SW480 (cell line): ENCODE results near the gene ACSS2.

Experiments used
- DNase-seq: peaks from one replicate; pipeline ENCODE4 v3.0.0-alpha.2; 2016; ENCODE audit warnings: low spot score

Gene ACSS2

GRCh38 chr20:34915749-34916455 lies 39.5 kb downstream of the ACSS2 start:
- no peak for DNase-seq

- DNase-seq = no peak
Measured at GRCh38 chr20:34916774-34917354, 40.5 kb downstream of the ACSS2 start.

GRCh38 chr20:34920055-34920454 lies 43.6 kb downstream of the ACSS2 start:
- DNase-seq = no peak

- no peak for DNase-seq
Measured at GRCh38 chr20:34921436-34921835, 45.0 kb downstream of the ACSS2 start.

- DNase-seq = peak; percentile 42
Measured at GRCh38 chr20:34922654-34923381, 46.4 kb downstream of the ACSS2 start.

GRCh38 chr20:34923414-34923813 lies 47.0 kb downstream of the ACSS2 start:
- no peak for DNase-seq

GRCh38 chr20:34925341-34925740 lies 48.9 kb downstream of the ACSS2 start:
- DNase-seq = no peak

- DNase-seq = no peak
Measured at GRCh38 chr20:34925981-34926380, 49.6 kb downstream of the ACSS2 start.

- no peak for DNase-seq
Measured at GRCh38 chr20:34926581-34926980, 50.2 kb downstream of the ACSS2 start.

- DNase-seq = no peak
Measured at GRCh38 chr20:34927736-34928135, 51.3 kb downstream of the ACSS2 start.

- no peak for DNase-seq
Measured at GRCh38 chr20:34928411-34928810, 52.0 kb downstream of the ACSS2 start.

GRCh38 chr20:34931771-34932170 lies 55.4 kb downstream of the ACSS2 start:
- no peak for DNase-seq

- DNase-seq = no peak
Measured at GRCh38 chr20:34938466-34939163, 62.2 kb downstream of the ACSS2 start.

- no peak for DNase-seq
Measured at GRCh38 chr20:34940081-34940481, 63.7 kb downstream of the ACSS2 start.

GRCh38 chr20:34941226-34941625 lies 64.8 kb downstream of the ACSS2 start:
- no peak for DNase-seq

GRCh38 chr20:34942301-34942700 lies 65.9 kb downstream of the ACSS2 start:
- DNase-seq = no peak

- DNase-seq = peak; percentile 41
Measured at GRCh38 chr20:34943808-34944567, 67.6 kb downstream of the ACSS2 start.

GRCh38 chr20:34945315-34946077 lies 69.1 kb downstream of the ACSS2 start:
- no peak for DNase-seq

- no peak for DNase-seq
Measured at GRCh38 chr20:34946661-34947060, 70.2 kb downstream of the ACSS2 start.

- DNase-seq = no peak
Measured at GRCh38 chr20:34947336-34947735, 70.9 kb downstream of the ACSS2 start.

GRCh38 chr20:34948030-34948429 lies 71.6 kb downstream of the ACSS2 start:
- DNase-seq = no peak
